Measurements from ENCODE around the gene ABCC4. TPM values are rescaled to one million over a fixed set of nuclear protein-coding genes. Genes with fewer than 3 reads are reported as not detected.
A peak's percentile ranks its signal among the peaks of the same experiment; 100 is the strongest.

Gene ABCC4
- total RNA-seq, 1 donor from 2014 or later = 4.0 TPM

DNA sequence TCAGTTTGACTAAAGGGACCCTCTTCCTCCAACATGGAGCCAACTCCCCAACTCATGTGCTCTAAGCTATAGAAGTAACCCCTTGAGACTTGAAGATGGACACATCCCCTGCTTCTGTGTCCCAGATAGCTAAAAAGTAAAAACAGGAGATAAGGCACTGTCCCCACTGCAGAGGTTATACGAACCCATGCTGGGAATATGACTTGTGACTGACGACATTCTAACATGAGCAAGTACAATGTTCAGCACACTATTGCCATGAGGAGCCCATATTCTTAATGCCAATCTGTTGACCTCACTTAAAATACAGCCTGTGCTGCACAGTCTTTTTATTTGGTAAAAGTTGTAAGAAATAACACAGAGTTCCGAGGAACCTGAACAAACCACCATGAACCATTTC lies 71.4 kb downstream of the ABCC4 start:
- TF ChIP-seq, protein P1, sequence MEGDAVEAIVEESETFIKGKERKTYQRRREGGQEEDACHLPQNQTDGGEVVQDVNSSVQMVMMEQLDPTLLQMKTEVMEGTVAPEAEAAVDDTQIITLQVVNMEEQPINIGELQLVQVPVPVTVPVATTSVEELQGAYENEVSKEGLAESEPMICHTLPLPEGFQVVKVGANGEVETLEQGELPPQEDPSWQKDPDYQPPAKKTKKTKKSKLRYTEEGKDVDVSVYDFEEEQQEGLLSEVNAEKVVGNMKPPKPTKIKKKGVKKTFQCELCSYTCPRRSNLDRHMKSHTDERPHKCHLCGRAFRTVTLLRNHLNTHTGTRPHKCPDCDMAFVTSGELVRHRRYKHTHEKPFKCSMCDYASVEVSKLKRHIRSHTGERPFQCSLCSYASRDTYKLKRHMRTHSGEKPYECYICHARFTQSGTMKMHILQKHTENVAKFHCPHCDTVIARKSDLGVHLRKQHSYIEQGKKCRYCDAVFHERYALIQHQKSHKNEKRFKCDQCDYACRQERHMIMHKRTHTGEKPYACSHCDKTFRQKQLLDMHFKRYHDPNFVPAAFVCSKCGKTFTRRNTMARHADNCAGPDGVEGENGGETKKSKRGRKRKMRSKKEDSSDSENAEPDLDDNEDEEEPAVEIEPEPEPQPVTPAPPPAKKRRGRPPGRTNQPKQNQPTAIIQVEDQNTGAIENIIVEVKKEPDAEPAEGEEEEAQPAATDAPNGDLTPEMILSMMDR (IDR thresholded peaks at IDR 0.05) = no peak
- DNase-seq (ENCODE audit: extremely low spot score, unreplicated experiment) = no peak
- H3K27me3 Mint-ChIP-seq (ENCODE audit: unreplicated experiment) = no peaks in the 10 kb centered on the region
- H3K36me3 Mint-ChIP-seq (ENCODE audit: unreplicated experiment) = no peaks in the 10 kb centered on the region
- no peaks in the 10 kb centered on the region for H3K9me3 Mint-ChIP-seq (ENCODE audit: unreplicated experiment)
- H3K27ac Mint-ChIP-seq (ENCODE audit: unreplicated experiment) = no peak overlapping the region
- H3K4me1 Mint-ChIP-seq (ENCODE audit: unreplicated experiment) = no peaks in the 10 kb centered on the region
- H3K4me3 Mint-ChIP-seq (ENCODE audit: unreplicated experiment) = no peak overlapping the region

DNA sequence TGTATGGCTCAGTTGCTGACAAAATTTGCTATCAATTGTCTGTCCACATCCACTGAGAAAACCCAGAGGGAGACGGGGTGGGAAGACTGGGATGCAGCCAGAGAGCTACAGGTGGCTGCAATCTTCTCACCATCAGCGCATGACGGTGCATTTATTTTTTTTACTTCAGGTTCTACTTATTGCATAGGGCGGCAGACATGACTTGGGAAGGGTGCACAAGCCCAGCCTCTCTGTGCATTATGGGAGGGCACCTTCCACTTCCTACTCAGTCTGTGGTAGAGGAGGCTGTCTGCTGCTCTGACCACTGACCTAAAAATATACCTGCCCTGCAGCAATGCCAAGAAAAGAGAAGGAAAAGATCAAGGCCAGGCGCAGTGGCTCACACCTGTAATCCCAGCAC lies 73.1 kb downstream of the ABCC4 start:
- DNase-seq (ENCODE audit: extremely low spot score, unreplicated experiment) = no peak
- Mint-ChIP-seq H3K4me1 (ENCODE audit: unreplicated experiment) (peaks cover 2% of the 10 kb centered on the region), H3K27ac (ENCODE audit: unreplicated experiment) (no peak overlapping the region), H3K9me3 (ENCODE audit: unreplicated experiment) (no peaks in the 10 kb centered on the region), H3K36me3 (ENCODE audit: unreplicated experiment) (no peaks in the 10 kb centered on the region), H3K27me3 (ENCODE audit: unreplicated experiment) (no peaks in the 10 kb centered on the region), H3K4me3 (ENCODE audit: unreplicated experiment) (no peak overlapping the region)
- TF ChIP-seq, protein P1 (IDR thresholded peaks at IDR 0.05) = no peak

DNA sequence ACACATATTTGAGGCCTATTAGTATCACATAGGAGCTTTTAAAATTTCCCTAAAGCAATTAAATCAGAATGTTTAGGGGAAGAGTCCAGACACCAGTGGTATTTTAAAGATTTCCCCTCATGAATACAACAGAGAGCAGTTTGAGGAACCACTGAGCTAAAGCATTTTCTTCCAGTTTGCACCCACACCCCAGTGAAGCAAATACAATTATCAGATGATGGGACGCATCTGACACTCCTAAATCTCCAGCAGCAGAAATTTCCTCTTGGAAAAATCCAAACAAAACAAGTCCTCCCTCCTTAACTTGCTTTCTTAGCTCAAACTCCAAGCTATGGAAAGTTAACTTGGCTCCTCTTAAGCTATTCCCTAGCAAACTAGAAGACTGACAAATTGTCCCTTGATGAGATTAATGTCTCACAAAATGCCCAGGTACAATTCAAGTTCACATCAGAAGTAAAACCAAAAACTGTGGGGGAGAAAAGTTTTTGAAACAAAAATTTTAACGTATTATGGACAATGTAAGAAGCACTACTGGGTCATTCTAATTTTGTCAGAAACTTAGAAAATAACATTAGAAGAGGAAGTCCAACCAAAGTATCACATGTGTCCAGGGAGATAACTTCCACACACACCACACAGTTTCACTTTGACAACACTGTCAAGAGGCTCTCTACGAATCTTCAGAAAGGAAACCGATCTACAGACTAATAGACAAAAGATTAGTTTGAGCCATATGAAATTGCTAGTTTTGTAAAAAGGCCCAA lies 74.1 kb downstream of the ABCC4 start:
- Mint-ChIP-seq H3K36me3 (ENCODE audit: unreplicated experiment) (no peaks in the 10 kb centered on the region), H3K4me1 (ENCODE audit: unreplicated experiment) (peaks cover 2% of the 10 kb centered on the region), H3K27ac (ENCODE audit: unreplicated experiment) (no peak overlapping the region), H3K9me3 (ENCODE audit: unreplicated experiment) (no peaks in the 10 kb centered on the region), H3K4me3 (ENCODE audit: unreplicated experiment) (no peak overlapping the region), H3K27me3 (ENCODE audit: unreplicated experiment) (no peaks in the 10 kb centered on the region)
- no peak for DNase-seq (ENCODE audit: extremely low spot score, unreplicated experiment)
- TF ChIP-seq, protein P1 (IDR thresholded peaks at IDR 0.05) = no peak

DNA sequence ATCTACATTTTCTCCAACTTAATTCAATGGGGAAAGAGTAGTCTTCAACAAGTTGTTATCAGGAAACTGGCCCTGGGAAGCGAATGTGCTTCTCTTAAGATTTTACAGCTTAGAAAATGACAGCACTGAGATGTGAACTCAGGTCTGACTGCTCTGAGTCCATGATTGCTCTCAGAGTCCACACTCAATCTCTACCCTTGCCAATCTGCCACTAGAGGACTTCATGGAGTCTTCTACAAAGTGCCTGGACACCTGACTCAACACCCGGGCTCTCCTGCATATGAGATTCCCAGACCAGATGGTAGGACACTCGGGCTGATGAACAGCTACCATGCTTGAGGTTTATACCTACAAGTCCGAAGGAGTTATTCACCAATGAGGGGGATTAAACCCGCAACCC lies 74.8 kb downstream of the ABCC4 start:
- TF ChIP-seq, protein P1 (IDR thresholded peaks at IDR 0.05) = no peak
- no peaks in the 10 kb centered on the region for H3K27me3 Mint-ChIP-seq (ENCODE audit: unreplicated experiment)
- peak; percentile 21 for DNase-seq (ENCODE audit: extremely low spot score, unreplicated experiment)
- H3K9me3 Mint-ChIP-seq (ENCODE audit: unreplicated experiment) = no peaks in the 10 kb centered on the region
- no peak overlapping the region for H3K4me3 Mint-ChIP-seq (ENCODE audit: unreplicated experiment)
- peaks cover 2% of the 10 kb centered on the region for H3K4me1 Mint-ChIP-seq (ENCODE audit: unreplicated experiment)
- no peaks in the 10 kb centered on the region for H3K36me3 Mint-ChIP-seq (ENCODE audit: unreplicated experiment)
- H3K27ac Mint-ChIP-seq (ENCODE audit: unreplicated experiment) = no peak overlapping the region

DNA sequence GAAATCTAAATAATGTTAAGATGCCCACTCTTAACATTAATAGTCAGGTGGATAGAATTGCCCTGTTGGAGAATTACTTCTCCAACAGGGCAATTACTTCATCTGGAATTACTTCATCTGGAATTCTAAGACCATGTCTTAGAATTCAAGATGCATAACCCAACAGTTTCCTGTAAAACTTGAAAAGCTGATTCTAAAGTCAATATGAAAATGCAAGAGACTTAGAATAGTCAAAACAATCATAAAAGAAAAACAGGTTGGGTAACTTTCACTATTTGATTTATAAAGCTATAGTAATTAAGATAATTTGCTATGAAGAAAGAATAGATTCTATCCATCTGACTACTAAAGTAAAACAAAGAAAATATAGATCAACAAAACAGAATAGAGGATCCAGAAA lies 75.2 kb downstream of the ABCC4 start:
- no peaks in the 10 kb centered on the region for H3K27me3 Mint-ChIP-seq (ENCODE audit: unreplicated experiment)
- no peak overlapping the region for H3K4me3 Mint-ChIP-seq (ENCODE audit: unreplicated experiment)
- peaks cover 2% of the 10 kb centered on the region for H3K4me1 Mint-ChIP-seq (ENCODE audit: unreplicated experiment)
- H3K9me3 Mint-ChIP-seq (ENCODE audit: unreplicated experiment) = no peaks in the 10 kb centered on the region
- TF ChIP-seq, protein P1 (IDR thresholded peaks at IDR 0.05) = no peak
- no peak for DNase-seq (ENCODE audit: extremely low spot score, unreplicated experiment)
- H3K27ac Mint-ChIP-seq (ENCODE audit: unreplicated experiment) = no peak overlapping the region
- no peaks in the 10 kb centered on the region for H3K36me3 Mint-ChIP-seq (ENCODE audit: unreplicated experiment)

Measured in osteocyte (in vitro differentiated cells).